Neutrophil (primary cell): ENCODE results near the gene CYB561D2.

Experiments used
- H3K27ac ChIP-seq: fragments of 200-600 bp; sonication (generic); 2 replicates; pipeline ENCODE4 v1.5.1; 2016; ENCODE audit warnings: mild to moderate bottlenecking, moderate library complexity
- H3K27me3 ChIP-seq: fragments of 200-600 bp; sonication (generic); 2 replicates; pipeline ENCODE4 v1.6.0; 2016; ENCODE audit warnings: mild to moderate bottlenecking
- H3K36me3 ChIP-seq: fragments of 200-600 bp; sonication (generic); 2 replicates; pipeline ENCODE4 v1.5.1; 2017
- H3K4me1 ChIP-seq, 2 experiments: fragments of 200-600 bp in 1 of 2; sonication (generic) in 1 of 2; 1 replicate in 1 of 2; 2 replicates in 1 of 2; pipeline versions ENCODE4 v1.5.1 to v1.6.1; 2013 to 2016; ENCODE audit warnings: low read depth in 1 of 2, low read length in 1 of 2, mild to moderate bottlenecking in 1 of 2, moderate library complexity in 1 of 2; ENCODE audit not compliant: control insufficient read depth in 1 of 2, insufficient read depth in 1 of 2
- H3K4me3 ChIP-seq, 2 experiments: fragments of 200-600 bp in 1 of 2; sonication (generic) in 1 of 2; 1 replicate in 1 of 2; 2 replicates in 1 of 2; pipeline ENCODE4 v1.5.1; 2013 to 2016; ENCODE audit warnings: low read depth in 1 of 2, low read length in 1 of 2, mild to moderate bottlenecking in 1 of 2, moderate library complexity in 1 of 2
- H3K9me3 ChIP-seq: fragments of 200-600 bp; sonication (generic); 2 replicates; pipeline ENCODE4 v1.5.1; 2016
- TF ChIP-seq, protein P1 (sequence below): fragments of 200-600 bp; sonication (generic); IDR thresholded peaks from 2 replicates; pipeline ENCODE4 v1.5.1; 2016; ENCODE audit warnings: antibody characterized with exemption

Gene CYB561D2

GRCh38 chr3:50322115-50322385 lies 28.6 kb upstream of the CYB561D2 start:
- Histone ChIP-seq H3K4me1 (peaks cover 87 to 94% of the 10 kb centered on the region in 2 experiments), H3K27ac (peak overlapping the region; percentile 95), H3K4me3 (peak overlapping the region; percentile 72 to 77), H3K9me3 (no peaks in the 10 kb centered on the region), H3K27me3 (no peaks in the 10 kb centered on the region), H3K36me3 (peaks cover 6% of the 10 kb centered on the region)
- TF ChIP-seq, protein P1, sequence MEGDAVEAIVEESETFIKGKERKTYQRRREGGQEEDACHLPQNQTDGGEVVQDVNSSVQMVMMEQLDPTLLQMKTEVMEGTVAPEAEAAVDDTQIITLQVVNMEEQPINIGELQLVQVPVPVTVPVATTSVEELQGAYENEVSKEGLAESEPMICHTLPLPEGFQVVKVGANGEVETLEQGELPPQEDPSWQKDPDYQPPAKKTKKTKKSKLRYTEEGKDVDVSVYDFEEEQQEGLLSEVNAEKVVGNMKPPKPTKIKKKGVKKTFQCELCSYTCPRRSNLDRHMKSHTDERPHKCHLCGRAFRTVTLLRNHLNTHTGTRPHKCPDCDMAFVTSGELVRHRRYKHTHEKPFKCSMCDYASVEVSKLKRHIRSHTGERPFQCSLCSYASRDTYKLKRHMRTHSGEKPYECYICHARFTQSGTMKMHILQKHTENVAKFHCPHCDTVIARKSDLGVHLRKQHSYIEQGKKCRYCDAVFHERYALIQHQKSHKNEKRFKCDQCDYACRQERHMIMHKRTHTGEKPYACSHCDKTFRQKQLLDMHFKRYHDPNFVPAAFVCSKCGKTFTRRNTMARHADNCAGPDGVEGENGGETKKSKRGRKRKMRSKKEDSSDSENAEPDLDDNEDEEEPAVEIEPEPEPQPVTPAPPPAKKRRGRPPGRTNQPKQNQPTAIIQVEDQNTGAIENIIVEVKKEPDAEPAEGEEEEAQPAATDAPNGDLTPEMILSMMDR, result no peak

DNA sequence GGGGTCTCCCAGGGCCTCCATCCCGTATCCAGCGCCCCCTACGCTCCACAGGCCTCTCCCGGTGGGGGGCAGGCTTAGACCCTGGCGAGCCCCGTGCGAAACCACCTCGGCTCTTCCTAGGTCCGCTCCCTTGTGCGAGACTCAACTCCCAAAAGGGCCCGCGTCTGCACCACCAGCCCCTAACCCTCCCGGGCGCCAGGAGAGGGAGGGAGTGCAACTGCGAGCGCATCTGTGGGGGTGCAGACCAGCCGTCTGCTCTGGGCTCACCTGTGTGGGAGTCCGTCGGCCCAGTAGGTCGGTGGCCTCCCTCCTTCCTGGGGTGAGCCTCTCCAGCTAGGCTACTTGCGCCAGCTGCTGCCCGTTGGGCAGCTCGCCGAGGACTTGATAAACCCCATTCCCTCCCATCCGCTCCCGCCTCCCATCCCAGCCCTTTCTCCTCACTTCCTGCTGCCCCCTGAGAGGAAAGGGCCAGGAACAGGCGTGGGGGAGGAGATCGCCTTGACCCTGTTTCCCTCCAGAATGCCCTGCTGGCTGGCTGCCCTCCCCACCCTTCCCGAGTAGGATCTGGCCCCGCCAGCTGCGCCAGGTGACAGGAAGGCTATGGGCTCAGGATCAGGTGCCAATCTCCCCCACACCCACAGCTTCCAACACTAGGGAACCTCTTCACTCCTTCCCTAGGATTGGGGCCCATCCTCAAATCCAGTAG lies 28.1 kb upstream of the CYB561D2 start, which contains the start of gene HYAL2:
Gene HYAL2 (minus strand): TSS at position 360 of the 706 bp plus-strand sequence. CDS start 2,256 bp downstream, outside the sequence.
- H3K4me1 ChIP-seq, result peaks cover 92 to 96% of the 10 kb centered on the region in 2 experiments
- no peaks in the 10 kb centered on the region for H3K9me3 ChIP-seq

DNA sequence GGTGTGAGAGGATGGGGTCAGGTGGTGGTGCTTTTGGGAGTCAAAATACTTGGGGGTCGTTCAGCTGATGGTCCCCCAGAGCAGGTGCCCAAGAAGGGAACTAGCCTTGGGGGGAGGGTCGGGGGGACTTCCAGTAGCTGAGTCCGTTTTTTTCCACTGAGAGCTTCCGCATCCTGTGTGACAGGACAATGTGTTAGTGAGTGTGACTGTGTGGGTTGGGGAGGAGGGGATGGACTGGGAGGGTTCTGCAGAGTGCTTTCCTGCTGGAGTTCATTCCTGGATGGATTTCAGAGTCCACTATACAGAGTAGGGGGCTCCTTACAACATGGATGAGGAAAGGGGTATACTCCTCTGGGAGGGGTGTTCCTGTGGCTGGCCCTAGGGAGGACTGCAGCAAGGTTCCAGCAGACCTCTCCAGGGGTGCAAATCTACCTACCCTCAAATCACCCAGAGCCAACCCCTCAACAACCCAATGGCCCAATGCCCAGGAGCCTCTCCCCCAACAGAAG lies 27.5 kb upstream of the CYB561D2 start:
- peak overlapping the region; percentile 72 to 77 for H3K4me3 ChIP-seq

More for the DNA sequence above, 28.1 kb upstream of the CYB561D2 start, which contains the start of gene HYAL2:
- Histone ChIP-seq H3K27me3 (no peaks in the 10 kb centered on the region), H3K36me3 (peaks cover 6% of the 10 kb centered on the region), H3K27ac (peak within 1 kb of the TSS; percentile 95), H3K4me3 (peak within 1 kb of the TSS; percentile 72 to 77)
- TF ChIP-seq, protein P1, result no peak

GRCh38 chr3:50323614-50324199 lies 27.0 kb upstream of the CYB561D2 start:
- Histone ChIP-seq H3K27me3 (no peaks in the 10 kb centered on the region), H3K36me3 (peaks cover 6% of the 10 kb centered on the region), H3K9me3 (no peaks in the 10 kb centered on the region), H3K4me1 (peaks cover 89 to 94% of the 10 kb centered on the region in 2 experiments), H3K27ac (peak overlapping the region; percentile 95), H3K4me3 (peak overlapping the region; percentile 72 to 77)
- TF ChIP-seq, protein P1, result no peak

More for the DNA sequence above, 27.5 kb upstream of the CYB561D2 start:
- no peaks in the 10 kb centered on the region for H3K9me3 ChIP-seq
- H3K27me3 ChIP-seq, result no peaks in the 10 kb centered on the region
- H3K36me3 ChIP-seq, result peaks cover 6% of the 10 kb centered on the region
- peak overlapping the region; percentile 95 for H3K27ac ChIP-seq
- H3K4me1 ChIP-seq, result peaks cover 89 to 94% of the 10 kb centered on the region in 2 experiments
- TF ChIP-seq, protein P1, result no peak

GRCh38 chr3:50324351-50325112 lies 26.1 kb upstream of the CYB561D2 start:
- no peaks in the 10 kb centered on the region for H3K9me3 ChIP-seq
- peak overlapping the region; percentile 95 for H3K27ac ChIP-seq
- TF ChIP-seq, protein P1, result peak; percentile 82
- H3K36me3 ChIP-seq, result peaks cover 11% of the 10 kb centered on the region
- H3K4me3 ChIP-seq, result no peak overlapping the region
- no peaks in the 10 kb centered on the region for H3K27me3 ChIP-seq
- H3K4me1 ChIP-seq, result peaks cover 80 to 86% of the 10 kb centered on the region in 2 experiments
